Nephron (organoid): Measurements from ENCODE around the gene RASGEF1B.
"Not testable (repeated sequence)": the region's sequence is repeated elsewhere in the genome, so short reads cannot be mapped to it uniquely, and the experiment has no call there.

ENCODE experiments used
- H3K27ac Mint-ChIP-seq, 3 experiments: 2 replicates each; pipeline ENCODE4 v1.8.0; 2020; ENCODE audit warnings: mixed read lengths in 3 of 3, mild to moderate bottlenecking in 2 of 3, moderate library complexity in 1 of 3
- H3K27me3 Mint-ChIP-seq: 2 replicates; pipeline ENCODE4 v1.8.0; 2021; ENCODE audit warnings: low read depth, mild to moderate bottlenecking, moderate library complexity, mixed read lengths
- H3K36me3 Mint-ChIP-seq: 2 replicates; pipeline ENCODE4 v1.8.0; 2020; ENCODE audit warnings: low read depth, mixed read lengths
- H3K4me1 Mint-ChIP-seq: 2 replicates; pipeline ENCODE4 v1.8.0; 2020; ENCODE audit warnings: mixed read lengths
- H3K4me3 Mint-ChIP-seq, 3 experiments: 2 replicates each; pipeline ENCODE4 v1.8.0; 2020; ENCODE audit warnings: mild to moderate bottlenecking in 3 of 3, mixed read lengths in 3 of 3, moderate library complexity in 2 of 3
- H3K9me3 Mint-ChIP-seq: 2 replicates; pipeline ENCODE4 v1.8.0; 2020; ENCODE audit warnings: mixed read lengths
- TF ChIP-seq, protein P1 (sequence below), 3 experiments: fragments of 200-600 bp; sonication (generic); IDR thresholded peaks; one replicate each; pipeline ENCODE4 v1.5.0; 2021; ENCODE audit warnings: antibody characterized with exemption in 3 of 3; ENCODE audit not compliant: unreplicated experiment in 3 of 3

Gene RASGEF1B

DNA sequence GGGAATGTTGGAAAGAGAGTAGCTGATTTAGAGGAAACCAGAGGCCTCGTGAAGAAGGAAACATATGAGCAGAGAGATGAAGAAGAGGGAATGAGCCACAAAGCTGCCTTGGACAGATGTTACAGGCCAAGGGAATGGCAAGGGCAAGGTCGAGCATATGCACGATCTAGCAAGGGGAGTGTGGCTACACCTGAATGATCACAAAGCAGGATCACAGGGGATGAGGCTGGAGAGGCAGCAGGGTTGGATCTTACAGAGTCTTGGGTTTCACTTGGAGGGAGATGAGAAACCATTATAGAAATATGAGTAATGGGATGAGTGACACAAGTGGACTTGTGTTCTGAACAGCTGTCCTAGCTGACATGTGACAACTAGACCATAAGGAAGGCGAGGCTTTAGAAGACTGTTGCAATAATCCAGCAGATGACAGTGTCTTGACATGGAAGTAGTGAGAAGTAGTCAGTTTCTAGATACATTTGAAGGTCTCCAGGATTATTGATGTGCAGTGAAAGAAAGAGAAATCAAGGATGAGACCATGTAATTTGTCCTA, 58.7 kb downstream of the RASGEF1B start:
- peaks cover 15% of the 10 kb centered on the region for H3K4me1 Mint-ChIP-seq
- H3K27me3 Mint-ChIP-seq = no peaks in the 10 kb centered on the region
- TF ChIP-seq, protein P1, sequence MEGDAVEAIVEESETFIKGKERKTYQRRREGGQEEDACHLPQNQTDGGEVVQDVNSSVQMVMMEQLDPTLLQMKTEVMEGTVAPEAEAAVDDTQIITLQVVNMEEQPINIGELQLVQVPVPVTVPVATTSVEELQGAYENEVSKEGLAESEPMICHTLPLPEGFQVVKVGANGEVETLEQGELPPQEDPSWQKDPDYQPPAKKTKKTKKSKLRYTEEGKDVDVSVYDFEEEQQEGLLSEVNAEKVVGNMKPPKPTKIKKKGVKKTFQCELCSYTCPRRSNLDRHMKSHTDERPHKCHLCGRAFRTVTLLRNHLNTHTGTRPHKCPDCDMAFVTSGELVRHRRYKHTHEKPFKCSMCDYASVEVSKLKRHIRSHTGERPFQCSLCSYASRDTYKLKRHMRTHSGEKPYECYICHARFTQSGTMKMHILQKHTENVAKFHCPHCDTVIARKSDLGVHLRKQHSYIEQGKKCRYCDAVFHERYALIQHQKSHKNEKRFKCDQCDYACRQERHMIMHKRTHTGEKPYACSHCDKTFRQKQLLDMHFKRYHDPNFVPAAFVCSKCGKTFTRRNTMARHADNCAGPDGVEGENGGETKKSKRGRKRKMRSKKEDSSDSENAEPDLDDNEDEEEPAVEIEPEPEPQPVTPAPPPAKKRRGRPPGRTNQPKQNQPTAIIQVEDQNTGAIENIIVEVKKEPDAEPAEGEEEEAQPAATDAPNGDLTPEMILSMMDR (IDR thresholded peaks at IDR 0.05; ENCODE audit: unreplicated experiment in 3 of 3) = no peak
- no peak overlapping the region for H3K4me3 Mint-ChIP-seq
- H3K36me3 Mint-ChIP-seq = peaks cover 8% of the 10 kb centered on the region
- H3K9me3 Mint-ChIP-seq = peaks cover 16% of the 10 kb centered on the region
- H3K27ac Mint-ChIP-seq = no peak overlapping the region

DNA sequence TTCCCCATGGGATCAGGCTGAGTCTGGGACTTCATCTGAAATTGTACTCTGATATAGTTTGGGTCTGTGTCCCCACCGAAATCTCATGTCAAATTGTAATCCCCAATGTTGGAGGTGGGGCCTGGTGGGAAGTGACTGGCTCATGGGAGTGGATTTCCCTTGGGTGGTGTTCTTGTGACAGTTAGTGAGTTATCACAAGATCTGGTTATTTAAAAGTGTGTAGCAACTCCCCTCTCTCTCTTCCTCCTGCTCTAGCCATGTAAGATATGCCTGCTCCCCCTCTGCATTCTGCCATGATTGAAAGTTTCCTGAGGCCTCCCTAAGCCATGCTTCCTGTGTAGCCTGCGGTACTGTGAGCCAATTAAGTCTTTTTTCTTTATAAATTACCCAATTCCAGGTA, 61.0 kb downstream of the RASGEF1B start:
- TF ChIP-seq, protein P1 (IDR thresholded peaks at IDR 0.05; ENCODE audit: unreplicated experiment in 3 of 3) = no peak
- Mint-ChIP-seq H3K9me3 (peaks cover 16% of the 10 kb centered on the region), H3K4me3 (no peak overlapping the region), H3K36me3 (peaks cover 8% of the 10 kb centered on the region), H3K27ac (no peak overlapping the region), H3K4me1 (peaks cover 16% of the 10 kb centered on the region), H3K27me3 (no peaks in the 10 kb centered on the region)

DNA sequence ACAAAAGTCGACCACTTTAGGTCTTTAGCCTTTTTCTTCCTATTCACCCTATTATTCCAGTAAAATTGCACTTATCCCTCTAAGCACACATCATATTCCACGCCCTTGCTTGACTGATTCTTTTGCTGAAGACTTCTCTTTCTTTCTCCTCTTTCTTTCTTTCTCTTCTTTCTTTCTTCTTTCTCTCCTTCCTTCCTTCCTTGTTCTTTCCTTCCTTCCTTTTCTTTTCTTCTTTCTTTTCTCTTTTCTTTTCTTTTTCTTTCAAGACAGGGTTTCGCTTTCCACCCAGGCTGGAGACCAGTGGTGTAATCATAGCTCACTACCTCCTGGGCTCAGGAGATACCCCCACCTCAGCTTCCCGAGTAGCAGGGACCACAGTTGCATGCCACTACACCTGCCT, 61.9 kb downstream of the RASGEF1B start:
- H3K4me3 Mint-ChIP-seq = no peak overlapping the region
- H3K9me3 Mint-ChIP-seq = peaks cover 16% of the 10 kb centered on the region
- TF ChIP-seq, protein P1 (IDR thresholded peaks at IDR 0.05; ENCODE audit: unreplicated experiment in 3 of 3) = no peak
- H3K36me3 Mint-ChIP-seq = peaks cover 8% of the 10 kb centered on the region
- peaks cover 16% of the 10 kb centered on the region for H3K4me1 Mint-ChIP-seq
- H3K27me3 Mint-ChIP-seq = no peaks in the 10 kb centered on the region
- no peak overlapping the region for H3K27ac Mint-ChIP-seq

DNA sequence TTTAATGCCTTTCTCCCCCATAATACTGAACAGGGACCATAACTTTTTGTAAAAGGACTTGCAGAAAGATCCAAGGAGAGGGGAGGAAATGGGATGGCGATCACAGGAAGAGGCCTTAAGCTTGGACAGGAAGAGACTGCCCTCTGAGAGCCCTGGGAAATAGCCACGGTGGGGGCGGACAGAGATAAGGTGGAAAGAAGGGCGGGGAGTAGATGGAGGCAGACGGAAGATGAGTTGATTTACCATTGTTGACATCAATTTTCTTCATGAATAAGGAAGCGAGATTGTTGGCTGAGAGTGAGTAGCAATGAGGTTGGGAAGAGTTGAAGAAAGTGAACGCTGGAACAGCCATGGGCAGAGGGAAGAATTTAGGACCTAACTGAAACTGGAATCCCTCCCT, 63.4 kb downstream of the RASGEF1B start:
- H3K36me3 Mint-ChIP-seq = peaks cover 5% of the 10 kb centered on the region
- TF ChIP-seq, protein P1 (IDR thresholded peaks at IDR 0.05; ENCODE audit: unreplicated experiment in 3 of 3) = no peak
- peaks cover 15% of the 10 kb centered on the region for H3K4me1 Mint-ChIP-seq

DNA sequence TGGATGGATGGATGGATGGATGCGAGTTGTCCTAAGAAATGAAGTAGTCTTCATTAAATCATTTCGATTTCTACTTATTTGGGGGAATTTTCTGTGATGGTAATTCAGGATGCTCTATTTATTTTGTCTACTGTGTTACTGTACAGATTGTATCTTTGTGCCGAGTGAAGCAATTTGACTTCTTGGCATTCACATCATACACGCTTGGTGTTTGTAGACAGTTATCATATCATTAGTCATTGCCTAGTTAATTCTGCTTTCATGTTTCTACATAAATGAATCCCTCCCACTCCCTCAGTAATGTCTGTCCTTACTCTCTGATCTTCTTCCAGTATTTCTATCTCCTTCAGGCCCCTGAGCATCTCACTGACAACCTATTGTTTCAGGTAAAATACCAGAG, 64.0 kb downstream of the RASGEF1B start:
- TF ChIP-seq, protein P1 (IDR thresholded peaks at IDR 0.05; ENCODE audit: unreplicated experiment in 3 of 3) = no peak
- no peaks in the 10 kb centered on the region for H3K36me3 Mint-ChIP-seq

More for the DNA sequence above, 63.4 kb downstream of the RASGEF1B start:
- H3K9me3 Mint-ChIP-seq = peaks cover 7% of the 10 kb centered on the region
- peak overlapping the region in 2 of 3 experiments; percentile 10 to 23 for H3K27ac Mint-ChIP-seq
- no peak overlapping the region for H3K4me3 Mint-ChIP-seq
- H3K27me3 Mint-ChIP-seq = no peaks in the 10 kb centered on the region

DNA sequence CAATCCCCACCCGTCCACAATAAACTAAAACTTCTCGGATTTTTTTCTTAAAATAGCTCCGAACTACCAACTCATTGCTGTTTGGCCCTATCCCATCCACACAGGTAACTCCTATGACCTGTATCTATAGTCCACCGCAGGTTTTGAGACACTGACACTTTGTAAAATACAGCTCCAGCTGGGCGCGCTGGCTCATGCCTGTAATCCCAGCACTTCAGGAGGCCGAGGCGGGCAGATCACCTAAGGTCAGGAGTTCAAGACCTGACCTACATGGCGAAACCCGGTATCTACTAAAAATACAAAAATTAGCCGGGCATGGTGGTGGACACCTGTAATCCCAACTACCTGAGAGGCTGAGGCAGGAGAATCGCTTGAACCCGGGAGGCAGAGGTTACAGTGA, 65.2 kb downstream of the RASGEF1B start:
- H3K4me1 Mint-ChIP-seq, H3K4me3 Mint-ChIP-seq, H3K27ac Mint-ChIP-seq, H3K27me3 Mint-ChIP-seq, H3K36me3 Mint-ChIP-seq, H3K9me3 Mint-ChIP-seq: not testable (repeated sequence)

More for the DNA sequence above, 64.0 kb downstream of the RASGEF1B start:
- peaks cover under 1% of the 10 kb centered on the region for H3K9me3 Mint-ChIP-seq
- peak overlapping the region in 2 of 3 experiments; percentile 23 to 41 for H3K27ac Mint-ChIP-seq
- peaks cover 9% of the 10 kb centered on the region for H3K4me1 Mint-ChIP-seq
- no peaks in the 10 kb centered on the region for H3K27me3 Mint-ChIP-seq
- no peak overlapping the region for H3K4me3 Mint-ChIP-seq
